GM19372 (cell line): ENCODE data around the gene POMGNT2.

Source experiments
- ATAC-seq: cut with Tn5 transposase; IDR thresholded peaks from one replicate; pipeline ENCODE4 v1.9.1; 2021; ENCODE audit warnings: mild to moderate bottlenecking, low read depth, moderate library complexity; ENCODE audit not compliant: unreplicated experiment

POMGNT2 gene

GRCh38 chr3:43104039-43104438 lies 1.8 kb downstream of the POMGNT2 start:
- ATAC-seq, result no peak

GRCh38 chr3:43102773-43103480 lies 3.0 kb downstream of the POMGNT2 start:
- no peak for ATAC-seq

- ATAC-seq, result no peak
These were observed 7.1 kb downstream of the POMGNT2 start for GRCh38 chr3:43098761-43099160.

GRCh38 chr3:43097400-43098080 lies 8.3 kb downstream of the POMGNT2 start:
- no peak for ATAC-seq

- no peak for ATAC-seq
These were observed 9.1 kb downstream of the POMGNT2 start for GRCh38 chr3:43096761-43097160.

GRCh38 chr3:43095370-43095769 lies 10.5 kb downstream of the POMGNT2 start:
- ATAC-seq, result no peak

- ATAC-seq, result no peak
These were observed 11.0 kb downstream of the POMGNT2 start for GRCh38 chr3:43094851-43095250.

- ATAC-seq, result no peak
These were observed 11.5 kb downstream of the POMGNT2 start for GRCh38 chr3:43094381-43094780.

GRCh38 chr3:43093974-43094373 lies 11.9 kb downstream of the POMGNT2 start:
- no peak for ATAC-seq

- no peak for ATAC-seq
These were observed 12.9 kb downstream of the POMGNT2 start for GRCh38 chr3:43093006-43093405.

GRCh38 chr3:43091481-43091880 lies 14.4 kb downstream of the POMGNT2 start:
- ATAC-seq, result no peak

GRCh38 chr3:43090238-43090637 lies 15.6 kb downstream of the POMGNT2 start:
- ATAC-seq, result no peak

GRCh38 chr3:43089081-43089480 lies 16.8 kb downstream of the POMGNT2 start:
- no peak for ATAC-seq

GRCh38 chr3:43087249-43087776 lies 18.6 kb downstream of the POMGNT2 start:
- ATAC-seq, result no peak

- ATAC-seq, result no peak
These were observed 19.3 kb downstream of the POMGNT2 start for GRCh38 chr3:43086460-43087165.

GRCh38 chr3:43082457-43082856 lies 23.4 kb downstream of the POMGNT2 start:
- ATAC-seq, result no peak

GRCh38 chr3:43081796-43082195 lies 24.1 kb downstream of the POMGNT2 start:
- no peak for ATAC-seq

- no peak for ATAC-seq
These were observed 24.9 kb downstream of the POMGNT2 start for GRCh38 chr3:43080726-43081568.

- ATAC-seq, result no peak
These were observed 26.1 kb downstream of the POMGNT2 start for GRCh38 chr3:43079536-43080332.

- ATAC-seq, result no peak
These were observed 28.2 kb downstream of the POMGNT2 start for GRCh38 chr3:43077707-43078106.
